ENCODE results near the gene PGAM2. TPM values are rescaled to one million over a fixed set of nuclear protein-coding genes. Genes with fewer than 3 reads are reported as not detected.

PGAM2 gene
- total and polyA plus RNA-seq, 2 of the 13 experiments (the other 11 are each of a cell fraction or from before 2014, with no cell fraction given), result 0.22 TPM; not detected in 1

DNA sequence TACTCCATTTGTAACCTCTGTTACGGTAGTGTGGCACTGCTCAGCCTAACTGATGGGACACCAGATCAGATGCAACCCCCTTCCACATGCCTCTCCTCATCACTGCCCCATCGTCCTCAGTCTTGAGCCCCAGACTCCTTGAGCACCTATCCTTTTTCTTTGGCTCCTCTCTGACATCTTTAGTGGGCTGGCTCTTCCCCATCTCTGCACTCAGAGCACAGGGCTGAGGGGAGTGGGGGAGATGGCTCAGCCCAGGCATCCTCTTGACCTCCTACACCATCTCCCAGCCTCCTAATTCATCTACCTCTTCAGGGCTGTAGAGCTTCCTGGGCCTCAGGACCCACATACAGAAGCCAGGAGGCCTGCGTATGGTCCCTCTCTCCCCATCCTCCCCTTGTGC lies 18.4 kb upstream of the PGAM2 start:
- CTCF ChIA-PET (ENCODE audit: low intra/inter-chr PET ratio, low total read pairs), result no interaction called here
- TF ChIP-seq NR2C2 (CRISPR knock-in tag; IDR thresholded peaks at IDR 0.05; ENCODE audit: borderline replicate concordance) (no peak), ERF (CRISPR knock-in tag; IDR thresholded peaks at IDR 0.05) (no peak), ZNF724P (CRISPR knock-in tag; IDR thresholded peaks at IDR 0.05; ENCODE audit: borderline replicate concordance) (no peak), ZNF850 (CRISPR knock-in tag; conservative IDR thresholded peaks at IDR 0.05) (no peak), ELF3 (CRISPR knock-in tag; IDR thresholded peaks at IDR 0.05) (no peak), ZNF672 (CRISPR knock-in tag; IDR thresholded peaks at IDR 0.05) (no peak)
- TF ChIP-seq, protein P1, sequence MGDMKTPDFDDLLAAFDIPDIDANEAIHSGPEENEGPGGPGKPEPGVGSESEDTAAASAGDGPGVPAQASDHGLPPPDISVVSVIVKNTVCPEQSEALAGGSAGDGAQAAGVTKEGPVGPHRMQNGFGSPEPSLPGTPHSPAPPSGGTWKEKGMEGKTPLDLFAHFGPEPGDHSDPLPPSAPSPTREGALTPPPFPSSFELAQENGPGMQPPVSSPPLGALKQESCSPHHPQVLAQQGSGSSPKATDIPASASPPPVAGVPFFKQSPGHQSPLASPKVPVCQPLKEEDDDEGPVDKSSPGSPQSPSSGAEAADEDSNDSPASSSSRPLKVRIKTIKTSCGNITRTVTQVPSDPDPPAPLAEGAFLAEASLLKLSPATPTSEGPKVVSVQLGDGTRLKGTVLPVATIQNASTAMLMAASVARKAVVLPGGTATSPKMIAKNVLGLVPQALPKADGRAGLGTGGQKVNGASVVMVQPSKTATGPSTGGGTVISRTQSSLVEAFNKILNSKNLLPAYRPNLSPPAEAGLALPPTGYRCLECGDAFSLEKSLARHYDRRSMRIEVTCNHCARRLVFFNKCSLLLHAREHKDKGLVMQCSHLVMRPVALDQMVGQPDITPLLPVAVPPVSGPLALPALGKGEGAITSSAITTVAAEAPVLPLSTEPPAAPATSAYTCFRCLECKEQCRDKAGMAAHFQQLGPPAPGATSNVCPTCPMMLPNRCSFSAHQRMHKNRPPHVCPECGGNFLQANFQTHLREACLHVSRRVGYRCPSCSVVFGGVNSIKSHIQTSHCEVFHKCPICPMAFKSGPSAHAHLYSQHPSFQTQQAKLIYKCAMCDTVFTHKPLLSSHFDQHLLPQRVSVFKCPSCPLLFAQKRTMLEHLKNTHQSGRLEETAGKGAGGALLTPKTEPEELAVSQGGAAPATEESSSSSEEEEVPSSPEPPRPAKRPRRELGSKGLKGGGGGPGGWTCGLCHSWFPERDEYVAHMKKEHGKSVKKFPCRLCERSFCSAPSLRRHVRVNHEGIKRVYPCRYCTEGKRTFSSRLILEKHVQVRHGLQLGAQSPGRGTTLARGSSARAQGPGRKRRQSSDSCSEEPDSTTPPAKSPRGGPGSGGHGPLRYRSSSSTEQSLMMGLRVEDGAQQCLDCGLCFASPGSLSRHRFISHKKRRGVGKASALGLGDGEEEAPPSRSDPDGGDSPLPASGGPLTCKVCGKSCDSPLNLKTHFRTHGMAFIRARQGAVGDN (CRISPR knock-in tag; IDR thresholded peaks at IDR 0.05), result no peak
- TF ChIP-seq, protein P2, sequence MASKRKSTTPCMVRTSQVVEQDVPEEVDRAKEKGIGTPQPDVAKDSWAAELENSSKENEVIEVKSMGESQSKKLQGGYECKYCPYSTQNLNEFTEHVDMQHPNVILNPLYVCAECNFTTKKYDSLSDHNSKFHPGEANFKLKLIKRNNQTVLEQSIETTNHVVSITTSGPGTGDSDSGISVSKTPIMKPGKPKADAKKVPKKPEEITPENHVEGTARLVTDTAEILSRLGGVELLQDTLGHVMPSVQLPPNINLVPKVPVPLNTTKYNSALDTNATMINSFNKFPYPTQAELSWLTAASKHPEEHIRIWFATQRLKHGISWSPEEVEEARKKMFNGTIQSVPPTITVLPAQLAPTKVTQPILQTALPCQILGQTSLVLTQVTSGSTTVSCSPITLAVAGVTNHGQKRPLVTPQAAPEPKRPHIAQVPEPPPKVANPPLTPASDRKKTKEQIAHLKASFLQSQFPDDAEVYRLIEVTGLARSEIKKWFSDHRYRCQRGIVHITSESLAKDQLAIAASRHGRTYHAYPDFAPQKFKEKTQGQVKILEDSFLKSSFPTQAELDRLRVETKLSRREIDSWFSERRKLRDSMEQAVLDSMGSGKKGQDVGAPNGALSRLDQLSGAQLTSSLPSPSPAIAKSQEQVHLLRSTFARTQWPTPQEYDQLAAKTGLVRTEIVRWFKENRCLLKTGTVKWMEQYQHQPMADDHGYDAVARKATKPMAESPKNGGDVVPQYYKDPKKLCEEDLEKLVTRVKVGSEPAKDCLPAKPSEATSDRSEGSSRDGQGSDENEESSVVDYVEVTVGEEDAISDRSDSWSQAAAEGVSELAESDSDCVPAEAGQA (IDR thresholded peaks at IDR 0.05; ENCODE audit: low read depth), result no peak
- TF ChIP-seq, protein P2 (CRISPR knock-in tag; IDR thresholded peaks at IDR 0.05; ENCODE audit: borderline replicate concordance), result no peak
- TF ChIP-seq, protein P3, sequence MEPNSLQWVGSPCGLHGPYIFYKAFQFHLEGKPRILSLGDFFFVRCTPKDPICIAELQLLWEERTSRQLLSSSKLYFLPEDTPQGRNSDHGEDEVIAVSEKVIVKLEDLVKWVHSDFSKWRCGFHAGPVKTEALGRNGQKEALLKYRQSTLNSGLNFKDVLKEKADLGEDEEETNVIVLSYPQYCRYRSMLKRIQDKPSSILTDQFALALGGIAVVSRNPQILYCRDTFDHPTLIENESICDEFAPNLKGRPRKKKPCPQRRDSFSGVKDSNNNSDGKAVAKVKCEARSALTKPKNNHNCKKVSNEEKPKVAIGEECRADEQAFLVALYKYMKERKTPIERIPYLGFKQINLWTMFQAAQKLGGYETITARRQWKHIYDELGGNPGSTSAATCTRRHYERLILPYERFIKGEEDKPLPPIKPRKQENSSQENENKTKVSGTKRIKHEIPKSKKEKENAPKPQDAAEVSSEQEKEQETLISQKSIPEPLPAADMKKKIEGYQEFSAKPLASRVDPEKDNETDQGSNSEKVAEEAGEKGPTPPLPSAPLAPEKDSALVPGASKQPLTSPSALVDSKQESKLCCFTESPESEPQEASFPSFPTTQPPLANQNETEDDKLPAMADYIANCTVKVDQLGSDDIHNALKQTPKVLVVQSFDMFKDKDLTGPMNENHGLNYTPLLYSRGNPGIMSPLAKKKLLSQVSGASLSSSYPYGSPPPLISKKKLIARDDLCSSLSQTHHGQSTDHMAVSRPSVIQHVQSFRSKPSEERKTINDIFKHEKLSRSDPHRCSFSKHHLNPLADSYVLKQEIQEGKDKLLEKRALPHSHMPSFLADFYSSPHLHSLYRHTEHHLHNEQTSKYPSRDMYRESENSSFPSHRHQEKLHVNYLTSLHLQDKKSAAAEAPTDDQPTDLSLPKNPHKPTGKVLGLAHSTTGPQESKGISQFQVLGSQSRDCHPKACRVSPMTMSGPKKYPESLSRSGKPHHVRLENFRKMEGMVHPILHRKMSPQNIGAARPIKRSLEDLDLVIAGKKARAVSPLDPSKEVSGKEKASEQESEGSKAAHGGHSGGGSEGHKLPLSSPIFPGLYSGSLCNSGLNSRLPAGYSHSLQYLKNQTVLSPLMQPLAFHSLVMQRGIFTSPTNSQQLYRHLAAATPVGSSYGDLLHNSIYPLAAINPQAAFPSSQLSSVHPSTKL (CRISPR knock-in tag; IDR thresholded peaks at IDR 0.05), result no peak
- TF ChIP-seq, protein P4, sequence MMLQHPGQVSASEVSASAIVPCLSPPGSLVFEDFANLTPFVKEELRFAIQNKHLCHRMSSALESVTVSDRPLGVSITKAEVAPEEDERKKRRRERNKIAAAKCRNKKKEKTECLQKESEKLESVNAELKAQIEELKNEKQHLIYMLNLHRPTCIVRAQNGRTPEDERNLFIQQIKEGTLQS (CRISPR knock-in tag; IDR thresholded peaks at IDR 0.05), result no peak

More for the DNA sequence above, 18.4 kb upstream of the PGAM2 start:
- H3K4me2 ChIP-seq (ENCODE audit: low read depth, low read length), result no peak overlapping the region
- ATAC-seq (no peak), DNase-seq (ENCODE audit: low spot score) (no peak), FAIRE-seq (no peak)
- peaks cover 35% of the 10 kb centered on the region for H3K4me1 ChIP-seq (ENCODE audit: insufficient read depth, low read length)
- intact Hi-C loops (cut with micrococcal nuclease; ENCODE audit: unreplicated experiment) (loop anchor here (2.0 kb wide), 1 partner anchor 39 kb away; the partner anchor contains the start of gene POLD2), in situ Hi-C loops (cut with HindIII; ENCODE audit: extremely low pct_ligation_motif_present, low pct_unique_long_range_greater_than_20kb) (no loop called here)
- no peaks in the 10 kb centered on the region for H3K9me3 ChIP-seq (ENCODE audit: low read length)
- WGBS (ENCODE audit: low lambda C conversion rate), result 80% methylated on average over 3 of the region's 3 CpGs
- H3K27ac ChIP-seq (ENCODE audit: extremely low read length, insufficient read depth, low read length), result no peak overlapping the region
- H3K9ac ChIP-seq (ENCODE audit: insufficient read depth, low read depth, low read length), result no peak overlapping the region
- POLR2A ChIA-PET, result no interaction called here
- no peaks in the 10 kb centered on the region for H4K20me1 ChIP-seq (ENCODE audit: insufficient read depth, low read length)
- no TSS peak for BruUV-seq (replicated peaks)
- H3K36me3 ChIP-seq (replicated peaks in 1 of 2; ENCODE audit: control insufficient read depth in 1 of 2, insufficient read depth in 2 of 2, low read length in 2 of 2), result peaks cover 0 to 1% of the 10 kb centered on the region in 2 experiments; a peak in 1 of 5 replicates
- no peaks in the 10 kb centered on the region for H3K79me2 ChIP-seq (ENCODE audit: insufficient read depth, low read length)
- H3K27me3 ChIP-seq (ENCODE audit: control insufficient read depth in 1 of 2, insufficient read depth in 2 of 2, low read length in 2 of 2), result peaks cover 0 to 14% of the 10 kb centered on the region in 2 experiments; a peak in 2 of 5 replicates
- no peak overlapping the region for H3K4me3 ChIP-seq (replicated peaks in 1 of 3; ENCODE audit: insufficient read depth in 1 of 3, low read depth in 2 of 3, low read length in 3 of 3)
- peak overlapping the region; percentile 23 for H2AFZ ChIP-seq (ENCODE audit: low read length)

Measured in HepG2 (cell line).